Activated CD8-positive, alpha-beta memory T cell treated with anti-CD3 and anti-CD28 coated beads for 1 hour (primary cell): Measurements from ENCODE around the gene MORN1.
"Not testable (repeated sequence)": the region's sequence is repeated elsewhere in the genome, so short reads cannot be mapped to it uniquely, and the experiment has no call there.

Experiments
- DNase-seq, 2 donors: peaks; one replicate each; pipeline ENCODE4 v3.0.0-alpha.2; 2020; ENCODE audit warnings: low read depth in 1 of 2; ENCODE audit errors: extremely low read depth in 1 of 2

MORN1 gene

GRCh38 chr1:2297246-2298011 is 93.9 kb downstream of the MORN1 start:
- no peak for DNase-seq

GRCh38 chr1:2296614-2297013 is 94.7 kb downstream of the MORN1 start:
- DNase-seq: no peak

- not testable (repeated sequence) for DNase-seq
These were observed 95.1 kb downstream of the MORN1 start for GRCh38 chr1:2296211-2296610.

GRCh38 chr1:2295526-2295925 is 95.8 kb downstream of the MORN1 start:
- DNase-seq: no peak

- no peak for DNase-seq
These were observed 96.7 kb downstream of the MORN1 start for GRCh38 chr1:2294725-2295078.

- no peak for DNase-seq
These were observed 97.2 kb downstream of the MORN1 start for GRCh38 chr1:2294033-2294724.

GRCh38 chr1:2292725-2293450 is 98.5 kb downstream of the MORN1 start:
- DNase-seq: no peak

GRCh38 chr1:2291577-2291976 is 99.8 kb downstream of the MORN1 start:
- no peak for DNase-seq

- DNase-seq: peak; percentile 49 to 68
These were observed 100.5 kb downstream of the MORN1 start for GRCh38 chr1:2290595-2291510.

GRCh38 chr1:2290171-2290578 is 101.2 kb downstream of the MORN1 start:
- no peak for DNase-seq

GRCh38 chr1:2289607-2290006 is 101.7 kb downstream of the MORN1 start:
- DNase-seq: no peak

GRCh38 chr1:2288816-2289536 is 102.4 kb downstream of the MORN1 start:
- no peak for DNase-seq

- DNase-seq: no peak
These were observed 103.0 kb downstream of the MORN1 start for GRCh38 chr1:2288311-2288710.

- no peak for DNase-seq
These were observed 103.7 kb downstream of the MORN1 start for GRCh38 chr1:2287649-2288048.

GRCh38 chr1:2286923-2287322 is 104.4 kb downstream of the MORN1 start:
- no peak for DNase-seq

- no peak for DNase-seq
These were observed 106.4 kb downstream of the MORN1 start for GRCh38 chr1:2284932-2285331.

- DNase-seq: no peak
These were observed 107.1 kb downstream of the MORN1 start for GRCh38 chr1:2283991-2284895.

GRCh38 chr1:2283371-2283990 is 107.9 kb downstream of the MORN1 start:
- no peak for DNase-seq
